H9 (cell line): ENCODE measurements around the gene MCF2L2. TPM values are rescaled to one million over a fixed set of nuclear protein-coding genes. Genes with fewer than 3 reads are reported as not detected.

Source experiments
- DNase-seq: peaks from one replicate; pipeline ENCODE4 v3.0.0-alpha.2; 2017
- H2AFZ ChIP-seq: one replicate; pipeline ENCODE4 v1.6.1; 2013; ENCODE audit warnings: mild to moderate bottlenecking, low read length, control low read depth, moderate library complexity
- H2AK5ac ChIP-seq: 2 replicates; pipeline ENCODE4 v1.6.1; 2013; ENCODE audit warnings: low read length, control low read depth, mixed read lengths; ENCODE audit not compliant: insufficient read length
- H2BK120ac ChIP-seq: one replicate; pipeline ENCODE4 v1.6.1; 2013; ENCODE audit warnings: low read depth, mild to moderate bottlenecking, low read length, control low read depth, inconsistent platforms; ENCODE audit not compliant: poor library complexity, severe bottlenecking
- H2BK12ac ChIP-seq: 2 replicates; pipeline ENCODE4 v1.6.1; 2013; ENCODE audit warnings: low read length, control low read depth, mixed read lengths, low read depth; ENCODE audit not compliant: insufficient read length
- H2BK15ac ChIP-seq: 2 replicates; pipeline ENCODE4 v1.6.1; 2013; ENCODE audit warnings: low read depth, low read length, control low read depth
- H2BK20ac ChIP-seq: one replicate; pipeline ENCODE4 v1.6.1; 2013; ENCODE audit warnings: low read depth, mild to moderate bottlenecking, low read length, control low read depth, inconsistent platforms; ENCODE audit not compliant: poor library complexity, severe bottlenecking
- H2BK5ac ChIP-seq: 2 replicates; pipeline ENCODE4 v1.6.1; 2013; ENCODE audit warnings: low read length, control low read depth, mixed read lengths; ENCODE audit not compliant: insufficient read length
- H3K14ac ChIP-seq: 2 replicates; pipeline ENCODE4 v1.6.1; 2013; ENCODE audit warnings: low read length, control low read depth; ENCODE audit not compliant: insufficient read depth
- H3K18ac ChIP-seq: 2 replicates; pipeline ENCODE4 v1.6.1; 2013; ENCODE audit warnings: low read depth, mild to moderate bottlenecking, mixed read lengths, low read length, control low read depth; ENCODE audit not compliant: insufficient read length
- H3K23ac ChIP-seq: 2 replicates; pipeline ENCODE4 v1.6.1; 2013; ENCODE audit warnings: low read length, control low read depth, mixed read lengths, low read depth; ENCODE audit not compliant: insufficient read length
- H3K23me2 ChIP-seq: 2 replicates; pipeline ENCODE4 v1.6.1; 2013; ENCODE audit warnings: low read depth, mild to moderate bottlenecking, mixed read lengths, low read length, control low read depth; ENCODE audit not compliant: insufficient read length, poor library complexity, severe bottlenecking
- H3K27ac ChIP-seq: 2 replicates; pipeline ENCODE4 v1.5.1; 2013; ENCODE audit warnings: low read length, control low read depth, mixed read lengths, low read depth; ENCODE audit not compliant: insufficient read length
- H3K27me3 ChIP-seq: 2 replicates; pipeline ENCODE4 v1.6.1; 2013; ENCODE audit warnings: low read length, control low read depth, inconsistent platforms; ENCODE audit not compliant: insufficient read depth
- H3K4ac ChIP-seq: 2 replicates; pipeline ENCODE4 v1.6.1; 2013; ENCODE audit warnings: low read depth, mild to moderate bottlenecking, control low read depth, inconsistent platforms, low read length, moderate library complexity
- H3K4me1 ChIP-seq: 2 replicates; pipeline ENCODE4 v1.6.1; 2013; ENCODE audit warnings: low read length, control low read depth, inconsistent platforms; ENCODE audit not compliant: insufficient read depth
- H3K4me2 ChIP-seq: 2 replicates; pipeline ENCODE4 v1.6.1; 2013; ENCODE audit warnings: low read length, control low read depth, mixed read lengths; ENCODE audit not compliant: insufficient read length, insufficient read depth
- H3K56ac ChIP-seq: 2 replicates; pipeline ENCODE4 v1.6.1; 2013; ENCODE audit warnings: low read depth, mild to moderate bottlenecking, mixed read lengths, low read length, control low read depth; ENCODE audit not compliant: insufficient read length
- H3K79me1 ChIP-seq: 2 replicates; pipeline ENCODE4 v1.6.1; 2013; ENCODE audit warnings: low read depth, mild to moderate bottlenecking, moderate library complexity, low read length, control low read depth, inconsistent platforms; ENCODE audit not compliant: insufficient read depth, poor library complexity, severe bottlenecking
- H3K79me2 ChIP-seq: 2 replicates; pipeline ENCODE4 v1.6.1; 2013; ENCODE audit warnings: low read length, control low read depth, inconsistent platforms; ENCODE audit not compliant: insufficient read depth
- H3K9ac ChIP-seq: 2 replicates; pipeline ENCODE4 v1.6.1; 2013; ENCODE audit warnings: low read length, control low read depth, mixed read lengths; ENCODE audit not compliant: insufficient read length; ENCODE audit errors: extremely low read depth
- H3K9me3 ChIP-seq: one replicate; pipeline ENCODE4 v1.6.1; 2013; ENCODE audit warnings: low read depth, low read length, inconsistent platforms; ENCODE audit not compliant: control insufficient read depth
- H3T11ph ChIP-seq: one replicate; pipeline ENCODE4 v1.6.1; 2013; ENCODE audit warnings: mild to moderate bottlenecking, low read length, control low read depth, inconsistent platforms
- H4K20me1 ChIP-seq: one replicate; pipeline ENCODE4 v1.6.1; 2013; ENCODE audit not compliant: control insufficient read depth, insufficient read length, insufficient read depth
- H4K5ac ChIP-seq: 2 replicates; pipeline ENCODE4 v1.6.1; 2013; ENCODE audit warnings: low read depth, mild to moderate bottlenecking, mixed read lengths, low read length, control low read depth; ENCODE audit not compliant: insufficient read length
- H4K8ac ChIP-seq: replicated peaks from 2 replicates; pipeline ENCODE4 v1.6.1; 2013; ENCODE audit warnings: low read length, control low read depth, mixed read lengths, low read depth; ENCODE audit not compliant: insufficient read length
- H4K91ac ChIP-seq: 2 replicates; pipeline ENCODE4 v1.6.1; 2013; ENCODE audit warnings: low read depth, mild to moderate bottlenecking, moderate library complexity, mixed read lengths, low read length, control low read depth; ENCODE audit not compliant: insufficient read length
- H3K27ac Mint-ChIP-seq, 3 experiments: 2 replicates in 2 of 3; 3 replicates in 1 of 3; pipeline ENCODE4 v1.8.0; 2020 to 2021; ENCODE audit warnings: mixed read lengths in 3 of 3, mild to moderate bottlenecking in 1 of 3, moderate library complexity in 1 of 3
- H3K27me3 Mint-ChIP-seq: 2 replicates; pipeline ENCODE4 v1.8.0; 2021; ENCODE audit warnings: low read depth, mild to moderate bottlenecking, moderate library complexity, mixed read lengths
- H3K36me3 Mint-ChIP-seq, 3 experiments: 2 replicates in 2 of 3; 3 replicates in 1 of 3; pipeline ENCODE4 v1.8.0; 2020 to 2021; ENCODE audit warnings: low read depth in 3 of 3, mixed read lengths in 3 of 3; ENCODE audit not compliant: insufficient read depth in 1 of 3
- H3K4me1 Mint-ChIP-seq, 2 experiments: 2 replicates each; pipeline ENCODE4 v1.8.0; 2020; ENCODE audit warnings: mixed read lengths in 2 of 2
- H3K4me3 Mint-ChIP-seq, 2 experiments: 2 replicates in 1 of 2; 3 replicates in 1 of 2; pipeline ENCODE4 v1.8.0; 2020 to 2021; ENCODE audit warnings: mild to moderate bottlenecking in 2 of 2, mixed read lengths in 2 of 2, moderate library complexity in 1 of 2
- H3K9me3 Mint-ChIP-seq, 2 experiments: 2 replicates in 1 of 2; 3 replicates in 1 of 2; pipeline ENCODE4 v1.8.0; 2020; ENCODE audit warnings: mild to moderate bottlenecking in 2 of 2, mixed read lengths in 2 of 2, moderate library complexity in 1 of 2
- WGBS: extraction: QIAGEN DNeasy Blood & Tissue Kit; methylation state at CpG from one replicate; pipeline ENCODE4 v1.1.7; 2013; ENCODE audit warnings: missing lambda C conversion rate, low lambda C conversion rate, mixed read lengths; ENCODE audit not compliant: insufficient read length; ENCODE audit errors: extremely low coverage; 5-methylcytosine and 5-hydroxymethylcytosine counted together
- total RNA-seq: library from RNA; stranded (reverse); gene quantifications from 2 replicates; pipeline ENCODE4 v1.2.1, GENCODE V29; 2021
- TF ChIP-seq, protein P1 (sequence below): fragments of 200-600 bp; sonication (generic); conservative IDR thresholded peaks from 3 replicates; pipeline ENCODE4 v1.8.0; 2021; ENCODE audit warnings: antibody characterized with exemption, mild to moderate bottlenecking

Gene MCF2L2
- total RNA-seq, 1 experiment from 2014 or later = 6.4 TPM

DNA sequence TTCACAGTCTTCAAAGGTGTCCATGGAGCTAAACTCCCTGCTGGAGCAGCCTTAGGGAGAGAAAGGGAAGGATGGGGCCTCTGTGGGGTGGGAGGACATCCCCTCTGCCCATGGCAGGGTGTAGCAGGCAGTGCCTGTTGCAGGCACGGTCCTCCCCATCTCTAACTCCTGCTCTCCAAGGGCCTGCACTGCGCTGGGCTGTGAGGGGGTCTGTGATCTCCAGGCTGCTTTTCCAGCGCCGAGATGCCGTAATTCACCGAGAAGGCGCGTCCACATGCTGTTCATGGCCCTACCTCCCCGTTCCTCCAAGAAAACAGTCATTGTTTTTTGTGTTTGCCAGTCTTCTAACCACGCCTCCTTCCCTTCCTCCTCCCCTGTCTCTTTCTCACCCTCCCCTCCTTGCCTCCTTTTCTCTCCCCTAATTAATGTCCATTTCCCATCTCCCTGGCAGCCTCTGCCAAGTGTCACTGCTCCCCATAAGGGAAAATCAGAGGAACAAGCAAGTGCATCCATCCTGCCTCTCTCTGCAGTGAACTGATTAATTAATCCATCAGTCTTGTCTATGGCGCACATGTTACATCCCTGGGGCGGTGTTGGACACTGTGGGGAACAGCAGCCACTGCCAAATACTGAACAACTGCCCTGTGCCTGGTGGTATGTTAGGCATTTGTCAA is 248.2 kb downstream of the MCF2L2 start:
- Histone ChIP-seq H3K79me1 (no peaks in the 10 kb centered on the region), H3K79me2 (no peaks in the 10 kb centered on the region), H4K8ac (no peak overlapping the region), H3K4ac (no peak overlapping the region), H3K18ac (no peak overlapping the region), H3K27me3 (peaks cover 6% of the 10 kb centered on the region; the same call in 1 of the 2 replicates), H3K56ac (no peak overlapping the region), H3K14ac (no peak overlapping the region), H4K20me1 (no peaks in the 10 kb centered on the region), H2BK20ac (no peak overlapping the region), H2AFZ (no peak overlapping the region), H3K4me1 (no peaks in the 10 kb centered on the region), H3K23me2 (peaks cover 11% of the 10 kb centered on the region), H2BK12ac (no peak overlapping the region), H3K9ac (no peak overlapping the region), H2BK15ac (no peak overlapping the region), H4K91ac (no peak overlapping the region), H2BK5ac (no peak overlapping the region), H3K27ac (no peak overlapping the region), H2AK5ac (no peak overlapping the region), H3T11ph (no peak overlapping the region), H3K23ac (no peak overlapping the region), H3K4me2 (peak overlapping the region; percentile 56), H4K5ac (no peak overlapping the region), H3K9me3 (no peaks in the 10 kb centered on the region), H2BK120ac (no peak overlapping the region)
- H3K27me3 Mint-ChIP-seq = peaks cover 58% of the 10 kb centered on the region
- WGBS = no CpG with 5 or more reads among the region's 12 CpGs
- H3K4me1 Mint-ChIP-seq = peaks cover 10 to 24% of the 10 kb centered on the region in 2 experiments
- DNase-seq = no peak
- H3K27ac Mint-ChIP-seq = peak overlapping the region in 1 of 3 experiments; percentile 90; a peak in 1 of 7 replicates
- H3K4me3 Mint-ChIP-seq = peak overlapping the region; percentile 17 to 83; a peak in 3 of 5 replicates
- H3K9me3 Mint-ChIP-seq = no peaks in the 10 kb centered on the region; a peak in 1 of 5 replicates
- no peaks in the 10 kb centered on the region for H3K36me3 Mint-ChIP-seq
- TF ChIP-seq, protein P1, sequence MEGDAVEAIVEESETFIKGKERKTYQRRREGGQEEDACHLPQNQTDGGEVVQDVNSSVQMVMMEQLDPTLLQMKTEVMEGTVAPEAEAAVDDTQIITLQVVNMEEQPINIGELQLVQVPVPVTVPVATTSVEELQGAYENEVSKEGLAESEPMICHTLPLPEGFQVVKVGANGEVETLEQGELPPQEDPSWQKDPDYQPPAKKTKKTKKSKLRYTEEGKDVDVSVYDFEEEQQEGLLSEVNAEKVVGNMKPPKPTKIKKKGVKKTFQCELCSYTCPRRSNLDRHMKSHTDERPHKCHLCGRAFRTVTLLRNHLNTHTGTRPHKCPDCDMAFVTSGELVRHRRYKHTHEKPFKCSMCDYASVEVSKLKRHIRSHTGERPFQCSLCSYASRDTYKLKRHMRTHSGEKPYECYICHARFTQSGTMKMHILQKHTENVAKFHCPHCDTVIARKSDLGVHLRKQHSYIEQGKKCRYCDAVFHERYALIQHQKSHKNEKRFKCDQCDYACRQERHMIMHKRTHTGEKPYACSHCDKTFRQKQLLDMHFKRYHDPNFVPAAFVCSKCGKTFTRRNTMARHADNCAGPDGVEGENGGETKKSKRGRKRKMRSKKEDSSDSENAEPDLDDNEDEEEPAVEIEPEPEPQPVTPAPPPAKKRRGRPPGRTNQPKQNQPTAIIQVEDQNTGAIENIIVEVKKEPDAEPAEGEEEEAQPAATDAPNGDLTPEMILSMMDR = no peak
